Activated CD8-positive, alpha-beta memory T cell treated with anti-CD3 and anti-CD28 coated beads, Interleukin-2, amount 50 U/mL, for 48 hours (primary cell): ENCODE data around the gene LONP2.
"Not testable (repeated sequence)": the region's sequence is repeated elsewhere in the genome, so short reads cannot be mapped to it uniquely, and the experiment has no call there.

Experiments
- DNase-seq: peaks from one replicate; pipeline ENCODE4 v3.0.0-alpha.2; 2020

LONP2 gene

DNA sequence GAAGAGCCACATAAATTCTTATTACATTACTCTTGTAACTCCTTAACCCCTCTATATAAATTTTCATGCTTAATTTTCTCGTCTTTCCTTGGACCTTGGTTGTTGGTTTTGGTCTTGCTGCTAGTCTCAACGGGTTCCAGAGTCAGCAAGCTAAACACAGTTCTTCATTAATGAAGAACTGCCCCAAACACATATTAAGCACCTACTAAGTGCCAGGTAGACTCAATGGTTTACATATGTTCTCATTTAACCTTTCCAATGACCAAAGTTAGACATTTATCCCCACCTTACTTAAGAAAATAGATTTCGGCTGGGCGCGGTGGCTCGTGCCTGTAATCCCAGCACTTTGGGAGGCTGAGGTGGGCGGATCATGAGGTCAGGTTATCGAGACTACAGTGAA lies 126.1 kb downstream of the LONP2 start:
- no peak for DNase-seq

GRCh38 chr16:48370668-48371392 lies 126.7 kb downstream of the LONP2 start:
- DNase-seq, result not testable (repeated sequence)

DNA sequence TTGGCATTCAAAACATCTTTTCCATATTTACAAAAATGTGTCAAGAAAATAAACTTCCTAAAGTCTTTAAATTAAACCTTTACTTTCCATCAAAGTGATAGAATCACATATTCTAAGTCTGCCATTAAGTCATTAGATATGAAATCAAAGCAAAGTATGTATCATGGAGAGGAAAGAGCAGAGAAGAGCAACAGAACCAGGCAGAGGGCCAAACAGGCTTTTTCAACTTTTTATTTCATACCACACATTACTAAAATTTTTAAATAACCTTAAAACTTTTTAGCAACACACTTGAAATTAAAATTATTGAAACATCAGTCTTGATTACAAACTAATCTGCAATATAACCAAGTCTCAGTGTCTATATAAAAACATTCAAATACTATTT lies 127.3 kb downstream of the LONP2 start:
- DNase-seq, result no peak

GRCh38 chr16:48372744-48373143 lies 128.6 kb downstream of the LONP2 start:
- no peak for DNase-seq

DNA sequence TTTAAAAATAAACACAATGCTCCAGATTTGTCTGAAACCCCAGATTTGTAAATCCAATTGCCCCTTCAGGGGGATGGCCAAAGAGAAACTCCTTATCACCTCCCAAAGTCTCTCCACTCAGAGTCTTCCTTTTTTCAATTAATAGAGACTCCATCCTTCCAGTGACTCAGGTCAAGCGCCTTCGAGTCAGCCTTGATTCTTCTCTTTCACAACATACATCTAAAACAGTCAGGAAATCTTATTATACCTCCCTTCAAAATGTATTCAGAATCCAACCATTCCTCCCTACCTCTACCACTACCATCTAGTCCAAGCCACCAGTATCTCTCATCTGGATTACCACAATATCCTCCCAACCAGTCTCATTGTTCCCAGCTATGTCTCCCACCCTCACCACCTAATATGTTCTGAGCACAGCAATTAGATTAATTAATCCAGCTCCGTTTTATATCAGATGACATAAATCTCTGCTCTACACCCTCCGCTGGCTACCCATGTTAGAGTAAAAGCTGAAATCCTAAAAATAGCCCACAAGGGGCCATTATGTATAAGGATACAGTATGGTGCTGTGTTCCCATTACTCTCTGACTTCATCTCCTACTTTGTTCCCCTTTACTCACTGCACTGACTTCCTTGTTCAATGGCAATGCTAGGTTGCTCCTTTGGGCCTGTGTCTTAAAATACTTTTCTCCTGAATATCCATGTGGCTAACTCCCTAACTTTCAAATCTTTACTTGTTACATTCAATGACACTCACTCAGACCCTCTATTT lies 129.3 kb downstream of the LONP2 start:
- no peak for DNase-seq

- no peak for DNase-seq
These were observed 130.2 kb downstream of the LONP2 start for GRCh38 chr16:48374255-48374654.

DNA sequence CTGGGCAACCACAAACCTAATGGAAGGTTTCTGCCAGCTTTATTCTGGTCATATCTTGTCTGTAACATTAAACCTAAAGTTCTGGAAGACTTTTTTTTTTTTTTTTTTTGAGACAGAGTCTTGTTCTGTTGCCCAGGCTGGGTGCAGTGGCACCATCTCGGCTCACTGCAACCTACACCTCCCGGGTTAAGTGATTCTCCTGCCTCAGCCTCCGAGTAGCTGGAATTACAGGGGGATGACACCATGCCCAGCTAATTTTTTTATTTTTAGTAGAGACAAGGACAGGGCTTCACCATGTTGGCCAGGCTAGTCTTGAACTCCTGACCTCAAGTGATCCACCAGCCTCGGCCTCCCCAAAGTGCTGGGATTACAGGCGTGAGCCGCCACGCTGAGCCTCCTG lies 133.2 kb downstream of the LONP2 start:
- not testable (repeated sequence) for DNase-seq

GRCh38 chr16:48378276-48378675 lies 134.2 kb downstream of the LONP2 start:
- no peak for DNase-seq

DNA sequence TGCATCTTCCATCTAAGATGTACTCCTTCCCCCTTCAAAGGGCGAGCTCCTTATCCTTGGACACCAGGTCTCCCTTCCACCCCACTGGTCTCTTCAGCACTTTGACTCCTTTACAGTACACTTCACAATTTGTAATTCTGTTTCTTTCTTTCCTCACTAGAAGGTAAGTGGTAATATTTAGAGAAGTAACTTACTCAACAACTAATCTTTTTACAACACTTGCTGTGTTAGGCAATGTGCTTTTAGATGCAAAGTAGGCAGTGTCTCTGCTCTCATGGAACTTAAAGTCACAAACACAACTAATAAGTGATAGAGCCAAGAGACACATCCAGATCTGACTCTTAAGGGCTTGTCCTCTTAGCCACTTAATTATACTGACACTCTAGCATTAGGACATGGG lies 134.7 kb downstream of the LONP2 start:
- DNase-seq, result no peak

DNA sequence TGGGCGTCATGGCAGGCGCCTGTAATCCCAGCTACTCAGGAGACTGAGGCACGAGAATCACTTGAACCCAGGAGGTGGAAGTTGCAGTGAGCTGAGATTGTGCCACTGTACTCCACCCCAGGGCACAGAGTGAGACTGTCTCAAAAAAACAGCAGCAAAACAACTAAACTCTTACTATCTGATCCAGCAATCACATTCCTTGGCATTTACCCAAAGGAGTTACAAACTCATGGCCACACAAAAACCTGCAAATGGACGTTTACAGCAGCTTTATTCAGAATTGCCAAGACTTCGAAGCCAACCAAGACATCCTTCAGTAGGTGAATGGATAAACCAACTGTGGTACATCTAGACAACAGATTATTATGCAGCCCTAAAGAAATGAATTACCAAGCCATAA lies 137.1 kb downstream of the LONP2 start:
- no peak for DNase-seq

DNA sequence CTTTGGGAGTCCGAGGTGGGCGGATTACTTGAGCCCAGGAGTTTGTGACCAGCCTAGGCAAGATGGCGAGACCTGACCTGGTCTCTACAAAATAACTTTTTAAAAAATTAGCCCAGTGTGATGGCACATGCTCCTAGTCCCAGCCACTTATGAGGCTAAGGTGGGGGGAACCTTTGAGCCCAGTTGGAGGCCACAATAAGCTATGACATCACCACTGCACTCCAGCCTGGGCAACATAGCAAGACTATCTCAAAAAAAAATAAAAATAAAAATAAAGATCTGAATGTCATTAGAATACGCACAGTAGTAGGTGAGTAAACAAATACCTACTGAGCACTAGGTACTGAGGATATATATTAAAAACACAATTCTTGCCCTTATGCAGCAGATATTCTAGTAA lies 138.0 kb downstream of the LONP2 start:
- no peak for DNase-seq

DNA sequence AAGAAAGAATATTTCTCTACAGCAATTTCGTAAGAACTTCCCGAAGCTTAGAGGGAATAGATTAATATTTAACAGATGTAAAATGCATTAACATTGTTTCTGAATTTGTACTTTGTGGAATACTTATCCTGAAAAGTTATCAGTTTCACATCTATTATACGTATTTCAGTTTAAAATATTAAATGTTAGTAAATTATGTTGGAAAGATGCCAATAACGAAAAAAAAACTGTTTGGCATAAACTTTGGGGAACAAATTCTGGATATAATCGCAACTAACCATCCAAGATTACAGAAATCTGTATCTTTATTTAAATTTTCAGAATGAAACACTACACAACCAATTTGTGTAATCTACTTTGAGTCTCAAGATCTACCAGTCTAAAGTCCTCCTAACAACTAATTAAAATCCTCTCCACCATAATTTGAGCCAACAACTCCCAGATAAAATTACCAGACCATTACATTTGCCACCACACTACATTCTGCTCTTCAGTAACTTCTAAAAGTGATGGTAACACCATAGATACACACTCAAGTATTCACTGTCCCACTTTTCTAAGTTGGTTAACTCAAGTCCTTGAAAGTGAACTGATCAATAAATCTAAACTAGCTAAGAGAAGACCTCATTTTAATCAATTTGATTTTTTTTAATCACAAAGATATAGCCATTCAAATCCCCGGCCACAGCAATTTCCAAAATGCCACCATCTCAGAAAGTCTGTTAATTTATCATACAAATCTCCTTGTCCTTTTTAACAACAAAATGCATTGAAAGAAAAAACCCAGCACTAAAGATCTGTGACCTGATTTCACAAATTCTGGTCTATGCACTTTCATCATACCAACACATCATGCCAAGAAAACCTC lies 139.1 kb downstream of the LONP2 start:
- no peak for DNase-seq

GRCh38 chr16:48383877-48384519 lies 139.9 kb downstream of the LONP2 start:
- peak; percentile 53 for DNase-seq

- DNase-seq, result peak; percentile 65
These were observed 140.6 kb downstream of the LONP2 start for GRCh38 chr16:48384520-48385252.

- DNase-seq, result peak; percentile 95
These were observed 141.4 kb downstream of the LONP2 start, which contains the start of gene SIAH1 for GRCh38 chr16:48385253-48386150. SIAH1 (minus strand) TSS chr16:48385413; CDS start chr16:48362428, 22,985 bp downstream.

DNA sequence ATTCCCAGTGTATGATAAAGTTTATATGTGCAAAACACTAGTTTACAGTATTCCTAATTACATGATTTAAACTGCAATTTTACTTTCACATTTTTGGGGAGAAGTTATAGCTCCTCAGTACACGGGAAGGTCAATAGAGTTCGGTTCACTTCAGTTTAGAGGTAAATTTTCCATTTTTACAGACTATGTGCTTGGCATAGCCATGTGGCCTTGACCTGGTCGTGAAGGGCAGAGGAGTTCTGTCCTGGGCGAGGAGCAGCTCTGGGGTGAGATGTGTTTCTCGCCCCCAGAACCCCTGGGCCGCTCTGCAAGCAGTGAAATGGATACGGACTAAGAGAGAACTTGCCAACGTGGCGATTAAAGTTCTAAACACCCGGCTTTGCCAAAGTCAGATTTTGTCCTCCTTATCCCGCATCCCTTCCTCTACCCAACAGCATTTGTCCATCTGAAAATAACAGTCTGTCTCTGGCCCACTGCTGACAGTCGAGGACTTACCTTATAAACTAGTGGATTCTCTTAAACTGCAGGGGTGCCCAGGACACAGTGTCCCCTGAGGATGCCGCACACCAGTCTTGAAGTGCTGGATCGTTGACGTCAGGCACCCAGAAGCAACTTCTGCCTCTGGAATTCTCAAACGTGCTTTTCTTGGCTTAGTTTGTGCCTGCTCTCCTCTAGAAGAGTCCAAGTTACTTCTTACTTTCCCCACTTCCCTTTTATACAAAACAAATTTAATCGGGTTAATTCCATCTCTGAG lies 142.6 kb downstream of the LONP2 start:
- peak; percentile 46 for DNase-seq

DNA sequence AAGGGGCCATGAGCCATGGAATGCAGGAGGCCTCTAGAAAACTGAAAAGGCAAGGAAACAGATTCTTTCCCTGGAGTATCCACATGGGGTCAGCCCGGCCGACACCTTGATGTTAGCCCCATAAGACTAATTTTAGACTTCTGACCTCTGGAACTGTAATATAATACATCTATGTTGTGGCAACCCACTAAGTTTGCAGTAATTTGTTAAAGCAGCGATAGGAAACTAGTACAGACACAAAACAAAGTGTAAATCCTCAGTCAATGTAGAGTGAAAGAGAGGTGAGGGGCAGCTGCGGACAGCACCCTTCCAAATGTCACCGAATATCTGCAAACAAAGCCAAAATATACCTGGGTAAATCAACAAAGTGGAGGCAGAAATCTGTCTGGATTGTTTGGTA lies 148.3 kb downstream of the LONP2 start:
- no peak for DNase-seq

GRCh38 chr16:48393485-48394354 lies 149.6 kb downstream of the LONP2 start:
- DNase-seq, result no peak

- no peak for DNase-seq
These were observed 150.2 kb downstream of the LONP2 start for GRCh38 chr16:48394355-48394703.
